GM13976 (cell line): ENCODE results near the gene GABRB3.

ENCODE experiments used
- DNase-seq: peaks from one replicate; pipeline ENCODE4 v3.0.0; 2012; ENCODE audit warnings: low spot score
- CTCF ChIP-seq: IDR thresholded peaks from 2 replicates; pipeline ENCODE4 v1.5.1; 2012; ENCODE audit warnings: borderline replicate concordance, mild to moderate bottlenecking; ENCODE audit not compliant: insufficient read depth; ENCODE audit errors: extremely low read depth, missing control alignments, control extremely low read depth
- in situ Hi-C: fragments of 300-500 bp; cut with MboI; formaldehyde crosslinking; loops from one replicate; pipeline ENCODE4 v1.12.0; 2022; ENCODE audit warnings: low sequenced_read_pairs, mixed read lengths, inconsistent platforms; ENCODE audit not compliant: unreplicated experiment

GABRB3 gene

GRCh38 chr15:26686547-26687187, 86.2 kb downstream of the GABRB3 start:
- TF ChIP-seq CTCF, result no peak
- no peak for DNase-seq
- in situ Hi-C loops, result no loop called here

GRCh38 chr15:26682598-26683164, 90.2 kb downstream of the GABRB3 start:
- DNase-seq, result no peak
- TF ChIP-seq CTCF, result no peak
- in situ Hi-C loops, result no loop called here

GRCh38 chr15:26679927-26680326, 92.9 kb downstream of the GABRB3 start:
- no peak for DNase-seq
- TF ChIP-seq CTCF, result no peak
- in situ Hi-C loops, result no loop called here

- no peak for DNase-seq
- no peak for TF ChIP-seq CTCF
- in situ Hi-C loops, result no loop called here
These were observed 96.8 kb downstream of the GABRB3 start for GRCh38 chr15:26676115-26676514.

GRCh38 chr15:26674467-26674866, 98.4 kb downstream of the GABRB3 start:
- DNase-seq, result no peak
- no peak for TF ChIP-seq CTCF
- in situ Hi-C loops, result no loop called here

GRCh38 chr15:26673445-26673844, 99.4 kb downstream of the GABRB3 start:
- DNase-seq, result no peak
- in situ Hi-C loops, result no loop called here
- TF ChIP-seq CTCF, result no peak
